ENCODE results near the gene THOP1.

Gene THOP1

DNA sequence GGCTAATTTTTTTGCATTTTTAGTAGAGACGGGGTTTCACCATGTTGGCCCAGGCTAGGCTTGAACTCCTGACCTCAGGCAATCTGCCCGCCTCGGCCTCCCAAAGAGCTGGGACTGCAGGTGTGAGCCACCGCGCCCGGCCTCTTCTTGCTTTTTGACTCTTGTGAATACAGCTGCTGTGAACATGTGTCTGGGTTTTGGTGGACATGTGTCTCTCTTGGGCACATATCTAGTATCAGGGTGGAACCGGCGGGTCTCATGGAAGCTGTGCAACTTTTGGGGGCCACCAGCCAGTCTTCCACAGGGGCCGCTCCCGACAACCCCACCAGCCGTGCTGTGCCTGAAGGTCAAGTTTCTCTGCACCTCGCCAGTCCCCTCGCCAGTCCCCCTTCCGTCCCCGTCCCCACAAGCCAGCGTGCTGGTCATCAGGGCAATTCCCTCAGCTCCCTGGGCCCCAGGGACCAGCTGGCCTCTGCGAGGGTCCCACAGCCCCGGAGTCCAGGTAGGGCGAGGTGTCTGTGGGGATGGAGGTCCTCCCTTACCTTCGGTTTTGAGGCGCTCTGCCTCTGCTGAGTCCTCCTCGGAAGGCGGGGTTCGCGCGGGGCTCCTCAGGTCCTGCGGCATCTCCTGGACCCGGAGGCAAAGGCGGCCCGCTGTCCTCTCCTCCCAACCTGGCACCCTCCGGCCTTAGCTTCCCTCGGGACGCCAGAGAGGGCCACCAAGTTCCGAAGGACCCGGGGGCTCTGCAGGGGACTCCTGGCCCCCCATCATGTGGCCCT, 18.5 kb upstream of the THOP1 start:
- no peak overlapping the region for H4K8ac ChIP-seq (ENCODE audit: low read length)
- H3K4me3 ChIP-seq (ENCODE audit: insufficient read depth in 1 of 2, low read depth in 1 of 2, low read length in 2 of 2) = no peak overlapping the region
- H3K27me3 ChIP-seq (ENCODE audit: control insufficient read depth in 1 of 2, insufficient read depth in 1 of 2, low read length in 2 of 2) = no peaks in the 10 kb centered on the region
- no peak overlapping the region for H3K4me2 ChIP-seq (ENCODE audit: low read length, poor library complexity, severe bottlenecking)
- peaks cover 3% of the 10 kb centered on the region for H3K4me1 ChIP-seq (ENCODE audit: control insufficient read depth, insufficient read depth, low read depth, low read length)
- no peak overlapping the region for H3K4ac ChIP-seq (ENCODE audit: low read depth in 1 of 2, low read length in 2 of 2)
- no peak overlapping the region for H3K23ac ChIP-seq (ENCODE audit: low read length in 2 of 2)
- no peak overlapping the region for H3K9ac ChIP-seq (ENCODE audit: low read length)
- no peak overlapping the region for H2BK120ac ChIP-seq (ENCODE audit: low read depth, low read length)
- H3K79me1 ChIP-seq (replicated peaks; ENCODE audit: low read length, poor library complexity, severe bottlenecking) = peaks cover 63% of the 10 kb centered on the region
- no peak for DNase-seq
- no peak overlapping the region for H2BK12ac ChIP-seq (ENCODE audit: low read length in 2 of 2)
- H2BK5ac ChIP-seq (ENCODE audit: low read depth, low read length, poor library complexity, severe bottlenecking) = no peak overlapping the region
- no peak overlapping the region for H2AFZ ChIP-seq (ENCODE audit: low read depth, low read length)
- no peak overlapping the region for H3K14ac ChIP-seq (ENCODE audit: low read length in 2 of 2)
- no peak overlapping the region for H3K18ac ChIP-seq (ENCODE audit: low read depth in 1 of 2, low read length in 2 of 2)
- no peak overlapping the region for H2AK5ac ChIP-seq (ENCODE audit: low read length, severe bottlenecking)
- no peak overlapping the region for H3K27ac ChIP-seq (ENCODE audit: low read length, poor library complexity, severe bottlenecking)
- H3K36me3 ChIP-seq (ENCODE audit: control insufficient read depth in 1 of 2, insufficient read depth in 2 of 2, low read depth in 1 of 2, low read length in 2 of 2) = peaks cover 58 to 93% of the 10 kb centered on the region in 2 experiments
- WGBS = 96% methylated on average over 35 of the region's 35 CpGs
- H3K9me3 ChIP-seq (ENCODE audit: control insufficient read depth, low read length) = no peaks in the 10 kb centered on the region
- no peak overlapping the region for H4K91ac ChIP-seq (ENCODE audit: low read length)
- no peak overlapping the region for H2BK15ac ChIP-seq (ENCODE audit: low read depth, poor library complexity, severe bottlenecking)

DNA sequence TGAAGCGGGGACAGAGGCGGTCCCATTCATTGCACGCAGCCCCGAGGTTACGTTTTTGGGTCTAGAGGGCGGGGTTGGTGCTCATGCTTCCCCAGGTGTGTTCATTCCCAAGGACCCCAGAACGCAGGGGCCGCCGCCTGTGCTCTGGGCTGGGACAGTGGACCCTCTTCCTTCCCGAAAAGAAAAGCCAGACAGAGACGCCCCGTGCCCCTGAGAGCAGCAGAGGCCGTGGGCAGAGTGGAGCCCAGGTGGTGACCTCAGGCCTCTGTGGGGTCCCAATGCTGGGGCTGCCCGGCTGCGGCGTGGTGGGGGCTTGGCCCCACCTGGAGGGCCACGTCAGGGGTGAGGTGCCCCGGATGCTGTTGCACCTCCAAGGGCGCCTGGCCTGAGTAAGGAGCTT, 17.6 kb upstream of the THOP1 start:
- H3K27ac ChIP-seq (ENCODE audit: low read length, poor library complexity, severe bottlenecking) = no peak overlapping the region
- no peak overlapping the region for H3K4ac ChIP-seq (ENCODE audit: low read depth in 1 of 2, low read length in 2 of 2)
- H3K18ac ChIP-seq (ENCODE audit: low read depth in 1 of 2, low read length in 2 of 2) = no peak overlapping the region
- peak overlapping the region; percentile 4 for H2BK5ac ChIP-seq (ENCODE audit: low read depth, low read length, poor library complexity, severe bottlenecking)
- no peak overlapping the region for H3K4me2 ChIP-seq (ENCODE audit: low read length, poor library complexity, severe bottlenecking)
- no peak overlapping the region for H4K91ac ChIP-seq (ENCODE audit: low read length)
- H2BK15ac ChIP-seq (ENCODE audit: low read depth, poor library complexity, severe bottlenecking) = no peak overlapping the region
- peaks cover 54% of the 10 kb centered on the region for H3K79me1 ChIP-seq (replicated peaks; ENCODE audit: low read length, poor library complexity, severe bottlenecking)
- peak overlapping the region in 1 of 2 experiments; percentile 11 for H3K4me3 ChIP-seq (ENCODE audit: insufficient read depth in 1 of 2, low read depth in 1 of 2, low read length in 2 of 2)
- no peak overlapping the region for H3K14ac ChIP-seq (ENCODE audit: low read length in 2 of 2)
- peaks cover 50 to 90% of the 10 kb centered on the region in 2 experiments for H3K36me3 ChIP-seq (ENCODE audit: control insufficient read depth in 1 of 2, insufficient read depth in 2 of 2, low read depth in 1 of 2, low read length in 2 of 2)
- H2AFZ ChIP-seq (ENCODE audit: low read depth, low read length) = no peak overlapping the region
- no peak overlapping the region for H2BK12ac ChIP-seq (ENCODE audit: low read length in 2 of 2)
- no peak overlapping the region for H3K9ac ChIP-seq (ENCODE audit: low read length)
- no peak for DNase-seq
- H3K27me3 ChIP-seq (ENCODE audit: control insufficient read depth in 1 of 2, insufficient read depth in 1 of 2, low read length in 2 of 2) = no peaks in the 10 kb centered on the region
- no peak overlapping the region for H2BK120ac ChIP-seq (ENCODE audit: low read depth, low read length)
- no peak overlapping the region for H4K8ac ChIP-seq (ENCODE audit: low read length)
- H3K4me1 ChIP-seq (ENCODE audit: control insufficient read depth, insufficient read depth, low read depth, low read length) = peaks cover 3% of the 10 kb centered on the region
- H3K9me3 ChIP-seq (ENCODE audit: control insufficient read depth, low read length) = no peaks in the 10 kb centered on the region
- H2AK5ac ChIP-seq (ENCODE audit: low read length, severe bottlenecking) = no peak overlapping the region
- no peak overlapping the region for H3K23ac ChIP-seq (ENCODE audit: low read length in 2 of 2)
- WGBS = 98% methylated on average over 16 of the region's 19 CpGs

DNA sequence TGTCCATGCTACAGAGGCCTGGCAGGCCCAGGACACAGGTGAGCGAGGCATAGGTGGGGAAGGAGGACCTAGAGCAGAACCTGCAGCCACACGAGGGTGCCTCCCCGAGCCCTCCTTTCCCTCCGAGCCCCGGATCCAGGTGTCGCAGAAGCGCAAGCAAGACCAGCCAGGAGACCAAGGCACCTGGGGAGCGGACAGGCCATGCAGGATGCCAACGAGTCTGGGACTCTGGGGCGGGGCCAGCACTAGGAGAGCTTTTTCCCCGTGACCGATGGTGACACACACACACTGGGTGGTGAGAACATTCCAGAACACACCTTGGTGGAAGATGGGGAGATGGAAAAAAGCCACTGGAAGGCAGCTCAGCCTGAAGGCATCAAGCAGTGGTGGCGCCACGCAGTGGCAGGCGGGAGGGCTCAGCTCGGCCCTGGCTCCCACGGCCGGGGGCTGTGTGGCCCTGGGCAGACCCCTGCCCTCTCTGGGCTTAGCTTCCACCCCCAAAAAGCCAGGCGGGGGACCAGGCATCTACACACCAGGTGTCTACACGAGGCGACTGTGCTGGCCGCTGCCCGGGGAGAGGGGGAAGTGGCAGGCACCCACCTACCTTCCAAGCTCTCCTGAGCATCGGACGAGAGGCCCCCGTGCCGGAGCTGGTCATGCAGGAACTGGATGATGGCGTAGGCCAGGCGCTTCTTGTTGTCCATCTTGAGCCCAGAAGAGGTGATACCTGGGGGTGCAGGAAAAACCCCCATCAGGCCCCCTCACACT, 16.8 kb upstream of the THOP1 start:
- Histone ChIP-seq H4K8ac (ENCODE audit: low read length) (no peak overlapping the region), H2AFZ (ENCODE audit: low read depth, low read length) (no peak overlapping the region), H3K4me1 (ENCODE audit: control insufficient read depth, insufficient read depth, low read depth, low read length) (peaks cover 3% of the 10 kb centered on the region), H2AK5ac (ENCODE audit: low read length, severe bottlenecking) (no peak overlapping the region), H3K14ac (ENCODE audit: low read length in 2 of 2) (no peak overlapping the region), H3K27ac (ENCODE audit: low read length, poor library complexity, severe bottlenecking) (no peak overlapping the region), H3K4me2 (ENCODE audit: low read length, poor library complexity, severe bottlenecking) (no peak overlapping the region), H3K18ac (ENCODE audit: low read depth in 1 of 2, low read length in 2 of 2) (no peak overlapping the region), H2BK15ac (ENCODE audit: low read depth, poor library complexity, severe bottlenecking) (peak overlapping the region; percentile 8), H4K91ac (ENCODE audit: low read length) (no peak overlapping the region), H2BK120ac (ENCODE audit: low read depth, low read length) (no peak overlapping the region), H3K9me3 (ENCODE audit: control insufficient read depth, low read length) (no peaks in the 10 kb centered on the region), H3K9ac (ENCODE audit: low read length) (no peak overlapping the region), H3K36me3 (ENCODE audit: control insufficient read depth in 1 of 2, insufficient read depth in 2 of 2, low read depth in 1 of 2, low read length in 2 of 2) (peaks cover 41 to 81% of the 10 kb centered on the region in 2 experiments), H3K4me3 (ENCODE audit: insufficient read depth in 1 of 2, low read depth in 1 of 2, low read length in 2 of 2) (no peak overlapping the region), H2BK12ac (ENCODE audit: low read length in 2 of 2) (no peak overlapping the region), H3K23ac (ENCODE audit: low read length in 2 of 2) (no peak overlapping the region), H2BK5ac (ENCODE audit: low read depth, low read length, poor library complexity, severe bottlenecking) (no peak overlapping the region), H3K27me3 (ENCODE audit: control insufficient read depth in 1 of 2, insufficient read depth in 1 of 2, low read length in 2 of 2) (no peaks in the 10 kb centered on the region), H3K4ac (ENCODE audit: low read depth in 1 of 2, low read length in 2 of 2) (no peak overlapping the region), H3K79me1 (replicated peaks; ENCODE audit: low read length, poor library complexity, severe bottlenecking) (peaks cover 46% of the 10 kb centered on the region)
- WGBS = 95% methylated on average over 27 of the region's 29 CpGs
- no peak for DNase-seq

DNA sequence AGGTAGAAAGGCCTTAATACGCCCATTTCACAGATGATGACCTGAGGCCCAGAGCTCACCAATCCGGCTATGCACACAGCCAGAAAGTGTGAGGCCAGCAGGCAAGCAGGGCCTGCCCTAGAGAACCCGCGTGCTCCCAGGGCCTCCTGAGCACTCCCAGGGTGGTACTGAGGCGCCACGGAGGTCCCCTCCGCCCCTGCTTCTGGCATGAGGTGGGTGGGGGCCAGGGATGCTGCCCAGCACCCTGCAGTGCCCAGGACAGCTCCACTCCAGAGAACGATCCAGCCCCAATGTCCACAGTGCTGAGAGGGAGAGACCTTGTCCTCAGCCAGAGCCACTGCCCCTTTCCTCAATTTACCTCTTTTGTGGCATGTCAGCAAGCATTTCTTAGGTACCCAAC, 16.1 kb upstream of the THOP1 start:
- 99% methylated on average over 8 of the region's 8 CpGs for WGBS

More for the DNA sequence above, 16.1 kb upstream of the THOP1 start:
- H2AFZ ChIP-seq (ENCODE audit: low read depth, low read length) = no peak overlapping the region
- no peak overlapping the region for H2BK15ac ChIP-seq (ENCODE audit: low read depth, poor library complexity, severe bottlenecking)
- H3K9ac ChIP-seq (ENCODE audit: low read length) = no peak overlapping the region
- no peak overlapping the region for H2BK12ac ChIP-seq (ENCODE audit: low read length in 2 of 2)
- no peaks in the 10 kb centered on the region for H3K27me3 ChIP-seq (ENCODE audit: control insufficient read depth in 1 of 2, insufficient read depth in 1 of 2, low read length in 2 of 2)
- no peak overlapping the region for H3K18ac ChIP-seq (ENCODE audit: low read depth in 1 of 2, low read length in 2 of 2)
- H3K14ac ChIP-seq (ENCODE audit: low read length in 2 of 2) = no peak overlapping the region
- no peak overlapping the region for H2BK120ac ChIP-seq (ENCODE audit: low read depth, low read length)
- H3K36me3 ChIP-seq (ENCODE audit: control insufficient read depth in 1 of 2, insufficient read depth in 2 of 2, low read depth in 1 of 2, low read length in 2 of 2) = peaks cover 34 to 81% of the 10 kb centered on the region in 2 experiments
- H2AK5ac ChIP-seq (ENCODE audit: low read length, severe bottlenecking) = no peak overlapping the region
- no peak for DNase-seq
- no peak overlapping the region for H3K4ac ChIP-seq (ENCODE audit: low read depth in 1 of 2, low read length in 2 of 2)
- H3K4me1 ChIP-seq (ENCODE audit: control insufficient read depth, insufficient read depth, low read depth, low read length) = peaks cover 3% of the 10 kb centered on the region
- H3K9me3 ChIP-seq (ENCODE audit: control insufficient read depth, low read length) = no peaks in the 10 kb centered on the region
- no peak overlapping the region for H3K4me2 ChIP-seq (ENCODE audit: low read length, poor library complexity, severe bottlenecking)
- H3K79me1 ChIP-seq (replicated peaks; ENCODE audit: low read length, poor library complexity, severe bottlenecking) = peaks cover 43% of the 10 kb centered on the region
- no peak overlapping the region for H3K23ac ChIP-seq (ENCODE audit: low read length in 2 of 2)
- H3K4me3 ChIP-seq (ENCODE audit: insufficient read depth in 1 of 2, low read depth in 1 of 2, low read length in 2 of 2) = no peak overlapping the region
- H4K8ac ChIP-seq (ENCODE audit: low read length) = no peak overlapping the region
- no peak overlapping the region for H3K27ac ChIP-seq (ENCODE audit: low read length, poor library complexity, severe bottlenecking)
- H2BK5ac ChIP-seq (ENCODE audit: low read depth, low read length, poor library complexity, severe bottlenecking) = no peak overlapping the region
- no peak overlapping the region for H4K91ac ChIP-seq (ENCODE audit: low read length)
